ENCODE data around the gene SPATA6. TPM values are rescaled to one million over a fixed set of nuclear protein-coding genes. Genes with fewer than 3 reads are reported as not detected.
"Not testable (repeated sequence)": the region's sequence is repeated elsewhere in the genome, so short reads cannot be mapped to it uniquely, and the experiment has no call there.

The SPATA6 gene
- polyA plus RNA-seq, 3 donors = 2.9 to 9.7 (median 4.1) TPM

DNA sequence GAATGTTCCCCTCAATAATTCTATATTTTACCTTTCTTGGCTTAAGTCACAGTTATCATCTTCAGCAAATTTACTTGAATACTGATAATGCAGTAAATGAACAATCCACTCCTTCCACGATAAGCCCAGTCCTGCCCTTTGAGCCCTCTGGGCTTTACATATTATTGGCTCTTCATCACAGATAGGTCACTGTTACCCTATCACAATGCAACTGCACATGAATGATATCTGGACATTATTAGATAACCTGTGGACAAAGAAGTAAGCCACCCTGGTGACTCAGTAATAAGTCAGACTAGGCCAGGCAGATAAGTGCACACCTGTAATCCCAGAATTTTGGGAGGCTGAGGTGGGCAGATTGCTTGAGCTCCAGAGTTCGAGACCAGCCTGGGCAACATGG, 69.4 kb downstream of the SPATA6 start:
- no peak overlapping the region for H3K27ac ChIP-seq (ENCODE audit: low read depth, low read length)
- 59 to 90% (median 80%) methylated on average over 2 of the region's 2 CpGs for WGBS, 3 donors

DNA sequence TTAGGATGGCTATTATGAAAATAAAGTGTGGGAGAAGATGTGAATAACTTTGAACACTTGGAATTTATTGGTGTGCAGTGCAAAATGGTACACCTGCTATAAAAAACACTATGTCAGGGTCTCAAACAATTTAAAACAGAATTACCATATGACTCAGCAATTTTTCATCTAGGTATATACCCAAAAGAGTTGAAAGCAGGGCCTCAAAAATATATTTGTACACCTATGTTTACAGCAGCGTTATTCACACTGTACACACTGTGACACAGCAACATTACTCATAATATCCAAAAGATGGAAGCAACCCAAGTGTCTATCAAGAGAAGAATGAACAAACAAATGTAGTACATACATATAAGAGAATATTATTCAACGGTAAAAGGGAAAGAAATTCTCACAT, 75.8 kb downstream of the SPATA6 start:
- 55 to 95% (median 91%) methylated on average over 2 of the region's 2 CpGs for WGBS, 3 donors
- H3K27ac ChIP-seq (ENCODE audit: low read depth, low read length) = no peak overlapping the region

DNA sequence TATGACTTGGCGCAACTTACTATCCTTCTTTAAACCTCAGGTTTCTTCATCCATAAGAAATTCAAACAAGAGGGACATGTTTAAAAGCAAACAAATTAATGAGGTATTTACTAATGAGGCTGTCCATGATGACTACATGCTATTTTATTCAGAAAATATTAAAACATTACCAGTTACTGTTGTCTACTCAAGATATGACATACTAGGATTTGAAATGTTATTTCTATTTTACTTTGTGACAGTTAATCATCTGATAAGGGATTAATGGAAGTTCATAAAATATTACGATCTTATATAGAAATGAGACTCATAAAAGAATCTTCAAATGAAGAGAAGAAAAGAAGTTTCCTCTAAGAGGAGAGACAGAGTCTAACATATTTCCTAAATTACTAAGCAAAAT, 80.1 kb downstream of the SPATA6 start:
- H3K27ac ChIP-seq (ENCODE audit: low read depth, low read length) = no peak overlapping the region
- WGBS, 3 donors = 97 to 99% (median 97%) methylated on average over 2 of the region's 2 CpGs

DNA sequence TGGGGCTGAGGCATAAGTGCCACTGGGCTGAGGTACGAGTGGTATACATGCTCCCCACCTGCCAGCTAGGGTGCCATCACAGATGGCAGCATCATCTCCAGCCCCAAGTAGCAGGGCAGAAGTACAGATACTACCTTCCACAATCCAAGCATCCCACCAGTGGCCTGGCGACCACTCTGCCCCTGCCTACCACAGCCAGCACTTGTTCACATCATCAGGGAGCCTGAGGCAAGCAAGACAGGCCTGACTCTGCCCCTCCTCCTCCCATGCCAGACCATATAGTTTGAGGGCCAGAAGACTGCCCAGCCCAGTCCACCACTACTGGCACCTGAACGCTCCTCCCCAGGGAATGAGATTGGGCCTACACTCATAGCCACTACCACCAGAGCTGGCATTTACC, 84.6 kb downstream of the SPATA6 start:
- WGBS, 3 donors = 91 to 95% (median 92%) methylated on average over 3 of the region's 3 CpGs
- no peak overlapping the region for H3K27ac ChIP-seq (ENCODE audit: low read depth, low read length)

DNA sequence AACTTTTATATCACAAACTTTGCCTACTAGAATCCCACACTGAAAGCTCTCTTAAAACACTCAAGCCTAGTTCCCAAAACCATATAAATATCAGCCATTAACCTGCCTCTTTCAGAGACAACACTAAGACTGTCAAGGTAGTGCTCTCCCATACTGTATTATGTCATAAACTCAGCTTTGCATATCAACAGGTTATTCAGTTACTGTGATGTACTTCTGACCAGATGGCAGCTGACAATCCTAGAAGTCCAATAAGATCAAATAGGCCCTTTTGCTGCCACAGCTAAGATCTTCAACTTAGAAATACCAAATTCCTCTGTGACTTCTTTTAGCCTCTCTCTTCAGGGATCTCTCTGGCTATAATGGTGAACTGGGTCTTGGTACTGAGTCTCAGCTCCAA, 97.2 kb downstream of the SPATA6 start:
- H3K27ac ChIP-seq (ENCODE audit: low read depth, low read length) = no peak overlapping the region

DNA sequence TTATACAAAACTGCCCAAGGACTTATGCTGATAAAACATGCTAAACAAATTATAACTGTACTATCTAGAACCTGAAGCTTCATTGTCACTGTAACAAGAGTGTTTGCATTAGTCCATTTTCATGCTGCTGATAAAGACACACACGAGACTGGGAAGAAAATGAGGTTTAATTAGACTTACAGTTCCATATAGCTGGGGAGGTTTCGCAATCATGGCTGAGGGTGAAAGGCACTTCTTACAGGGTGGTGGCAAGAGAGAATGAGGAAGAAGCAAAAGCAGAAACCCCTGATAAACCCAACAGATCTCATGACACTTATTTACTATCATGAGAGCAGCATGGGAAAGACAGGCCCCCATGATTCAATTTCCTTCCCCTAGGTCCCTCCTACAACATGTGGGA, 100.4 kb downstream of the SPATA6 start:
- WGBS, 3 donors = 94% methylated on average over 2 of the region's 2 CpGs

DNA sequence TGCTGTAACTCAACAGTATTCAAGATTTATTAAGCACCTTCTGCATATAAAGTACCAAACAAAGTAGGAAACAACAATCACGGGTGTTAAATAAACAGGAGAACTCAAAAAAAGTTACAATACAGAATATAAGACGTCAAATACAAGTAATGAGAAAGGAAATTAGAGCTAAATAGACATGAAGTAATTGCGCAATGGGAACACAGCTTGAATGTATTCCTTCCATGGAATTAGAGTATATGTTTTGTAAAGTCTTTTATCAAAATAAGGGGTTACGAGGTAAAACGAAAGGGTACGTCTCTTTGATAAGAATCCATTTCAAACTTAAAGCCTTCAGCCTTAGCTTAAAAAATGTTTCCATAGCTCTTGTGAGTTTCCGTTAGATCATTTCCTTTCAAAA, 109.1 kb downstream of the SPATA6 start:
- WGBS, 3 donors = 78 to 90% (median 85%) methylated on average over 7 of the region's 7 CpGs
- no peak overlapping the region for H3K27ac ChIP-seq (ENCODE audit: low read depth, low read length)

More for the DNA sequence above, 100.4 kb downstream of the SPATA6 start:
- H3K27ac ChIP-seq (ENCODE audit: low read depth, low read length) = no peak overlapping the region

DNA sequence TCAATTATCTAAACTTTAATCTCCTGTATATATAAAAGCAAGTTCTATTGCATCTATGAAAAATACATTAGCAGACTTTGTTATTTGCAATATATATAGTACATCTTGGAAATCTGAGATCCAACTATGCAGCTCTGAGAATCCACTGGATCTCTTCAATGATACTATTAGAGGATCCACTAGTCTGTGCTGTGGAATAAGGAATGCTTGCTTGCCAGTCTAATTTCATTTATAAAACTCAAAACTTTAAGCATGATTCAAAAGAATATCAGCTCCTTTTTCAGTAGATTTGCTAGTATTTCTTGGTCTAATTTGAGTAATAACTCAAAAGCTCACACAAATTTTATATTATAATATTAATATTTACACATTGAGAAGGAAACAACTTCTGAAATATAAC, 115.1 kb downstream of the SPATA6 start:
- no peak overlapping the region for H3K27ac ChIP-seq (ENCODE audit: low read depth, low read length)

DNA sequence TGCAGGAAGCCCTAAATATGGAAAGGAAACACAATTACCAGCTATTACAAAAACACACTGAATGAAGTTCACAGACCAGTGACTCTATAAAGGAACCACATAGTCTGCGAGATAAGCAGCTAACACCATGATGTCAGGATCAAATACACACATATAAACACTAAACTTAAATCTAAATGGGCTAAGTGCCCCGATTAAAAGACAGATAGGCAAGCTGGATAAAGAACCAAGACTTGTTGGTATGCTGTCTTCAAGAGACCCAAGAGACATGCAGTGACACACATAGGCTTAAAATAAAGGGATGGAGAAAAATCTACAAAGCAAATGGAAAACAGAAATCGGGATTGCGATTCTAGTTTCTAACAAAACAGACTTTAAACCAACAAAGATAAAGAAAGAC, 127.6 kb downstream of the SPATA6 start:
- 93 to 95% (median 93%) methylated on average over 4 of the region's 4 CpGs for WGBS, 3 donors
- H3K27ac ChIP-seq (ENCODE audit: low read depth, low read length) = no peak overlapping the region

DNA sequence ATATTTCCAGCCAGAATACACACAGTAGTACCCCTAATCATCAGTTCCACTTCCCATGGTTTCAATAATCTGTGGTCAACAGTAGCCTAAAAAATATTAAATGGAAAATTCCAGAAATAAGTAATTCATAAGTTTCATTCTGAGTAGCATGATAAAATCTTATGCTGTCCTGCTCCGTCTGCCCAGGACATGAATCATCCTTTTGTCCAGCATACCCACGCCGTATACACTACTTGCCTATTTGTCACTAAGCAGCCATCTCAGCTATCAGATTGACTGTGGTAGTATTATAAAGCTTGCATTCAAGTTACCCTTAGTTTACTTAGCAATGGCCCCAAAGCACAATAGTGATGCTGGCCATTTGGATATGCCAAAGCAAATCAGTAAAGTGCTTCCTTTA, 130.8 kb downstream of the SPATA6 start:
- WGBS, 3 donors = 90 to 94% (median 91%) methylated on average over 3 of the region's 3 CpGs
- no peak overlapping the region for H3K27ac ChIP-seq (ENCODE audit: low read depth, low read length)

DNA sequence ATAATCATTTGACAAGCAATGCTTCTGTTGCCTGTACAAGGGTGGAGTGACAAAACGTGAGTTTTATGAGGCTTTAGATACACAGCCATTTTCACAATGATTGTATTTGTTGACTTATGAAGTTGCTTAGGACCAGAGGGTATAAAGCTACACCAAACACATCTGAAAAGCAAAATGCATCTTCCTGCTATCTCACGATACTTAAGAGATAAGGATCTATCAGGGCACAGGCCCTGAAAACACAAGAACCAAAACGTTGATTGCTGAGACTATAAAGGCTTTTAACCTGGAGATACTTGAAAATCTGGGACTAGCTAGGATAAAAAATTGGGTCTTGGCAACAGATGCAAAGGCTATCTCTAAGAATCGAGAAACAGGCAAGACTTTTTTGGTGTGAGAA, 133.7 kb downstream of the SPATA6 start:
- no peak overlapping the region for H3K27ac ChIP-seq (ENCODE audit: low read depth, low read length)
- 63 to 70% (median 70%) methylated on average over 4 of the region's 4 CpGs for WGBS, 3 donors

DNA sequence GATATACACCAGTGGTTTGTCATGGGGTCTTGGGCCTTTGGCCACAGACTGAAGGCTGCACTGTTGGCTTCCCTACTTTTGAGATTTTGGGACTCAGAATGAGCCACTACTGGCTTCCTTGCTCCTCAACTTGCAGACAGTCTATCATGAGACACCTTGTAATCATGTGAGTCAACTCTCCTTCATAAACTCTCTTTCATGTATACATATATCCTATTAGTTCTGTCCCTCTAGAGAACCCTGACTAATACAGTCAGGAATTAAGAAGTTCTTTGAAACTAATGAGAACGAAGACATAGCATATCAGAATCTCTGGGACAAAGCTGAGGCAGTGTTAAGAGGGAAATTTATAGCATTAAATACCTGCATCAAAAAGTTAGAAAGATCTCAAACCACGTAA, 138.7 kb downstream of the SPATA6 start:
- H3K27ac ChIP-seq (ENCODE audit: low read depth, low read length) = no peak overlapping the region
- WGBS, 3 donors = 44 to 49% (median 47%) methylated on average over 2 of the region's 2 CpGs

DNA sequence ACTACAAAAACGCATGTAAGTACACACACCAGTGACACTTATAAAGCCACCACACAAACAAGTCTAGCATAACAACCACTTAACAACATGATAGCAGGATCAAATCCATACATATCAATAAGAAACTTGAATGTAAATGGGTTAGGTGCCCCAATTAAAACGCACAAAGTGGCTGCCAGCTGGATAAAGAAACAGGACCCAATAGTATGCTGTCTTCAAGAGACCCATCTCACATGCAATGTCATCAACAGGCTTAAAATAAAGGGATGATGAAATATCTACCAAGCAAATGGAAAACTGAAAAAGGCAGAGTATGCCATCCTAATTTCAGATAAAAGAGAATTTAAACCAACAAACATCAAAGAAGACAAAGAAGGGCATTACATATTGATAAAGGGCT, 139.9 kb downstream of the SPATA6 start:
- H3K27ac ChIP-seq (ENCODE audit: low read depth, low read length) = no peak overlapping the region
- 75 to 94% (median 94%) methylated on average over 2 of the region's 2 CpGs for WGBS, 3 donors

DNA sequence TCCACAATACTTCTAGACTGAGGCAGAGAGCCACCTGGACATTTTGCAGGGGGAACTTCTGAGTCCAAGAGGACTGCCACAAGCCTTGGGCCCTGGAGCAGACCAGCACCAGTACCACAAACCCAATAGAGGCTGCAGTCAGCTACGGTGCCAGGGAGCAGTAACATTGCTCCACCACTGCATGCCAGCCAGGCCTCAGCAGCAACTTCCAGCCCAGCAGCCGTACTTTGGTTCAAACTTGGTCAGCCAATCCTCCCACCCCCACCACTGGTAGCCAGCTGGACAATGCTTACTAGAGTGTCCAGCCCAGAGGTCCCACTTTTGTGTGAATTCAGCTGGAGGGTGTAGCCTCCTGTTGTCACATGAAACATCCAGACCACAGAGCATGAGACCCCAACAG, 142.1 kb downstream of the SPATA6 start:
- H3K27ac ChIP-seq (ENCODE audit: low read depth, low read length) = no peak overlapping the region
- WGBS, 3 donors = 97 to 100% (median 98%) methylated on average over 2 of the region's 2 CpGs

DNA sequence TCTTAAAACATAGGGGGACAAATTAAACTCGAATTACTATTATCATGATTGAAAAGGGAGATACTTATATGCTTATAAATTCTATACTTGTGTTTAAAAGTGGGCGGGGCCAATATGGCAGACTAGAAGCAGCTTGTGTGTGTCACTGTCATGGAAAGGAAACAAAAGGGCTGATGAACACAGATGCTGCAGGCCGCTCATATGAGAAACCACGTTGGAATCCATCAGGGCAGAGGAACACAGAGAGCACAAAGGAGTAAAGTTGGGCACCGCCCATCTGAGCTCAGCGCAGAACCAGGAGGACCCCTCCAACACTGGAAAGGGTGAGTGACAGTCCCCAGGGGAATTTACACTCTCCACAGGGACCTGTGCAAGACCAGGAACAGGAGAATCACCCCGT, 142.5 kb downstream of the SPATA6 start:
- no peak overlapping the region for H3K27ac ChIP-seq (ENCODE audit: low read depth, low read length)
- 74 to 77% (median 76%) methylated on average over 7 of the region's 7 CpGs for WGBS, 3 donors

DNA sequence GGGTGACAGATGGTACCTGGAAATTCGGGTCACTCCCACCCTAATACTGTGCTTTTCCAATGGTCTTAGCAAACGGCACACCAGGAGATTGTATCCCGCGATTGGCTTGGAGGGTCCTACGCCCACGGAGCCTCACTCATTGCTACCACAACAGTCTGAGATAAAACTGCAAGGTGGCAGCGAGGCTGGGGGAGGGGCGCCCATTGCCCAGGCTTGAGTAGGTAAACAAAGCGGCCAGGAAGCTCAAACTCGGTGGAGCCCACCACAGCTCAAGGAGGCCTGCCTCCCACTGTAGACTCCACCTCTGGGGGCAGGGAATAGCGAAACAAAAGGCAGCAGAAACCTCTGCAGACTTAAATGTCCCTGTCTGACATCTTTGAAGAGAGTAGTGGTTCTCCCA, 160.2 kb downstream of the SPATA6 start:
- H3K27ac ChIP-seq (ENCODE audit: low read depth, low read length) = not testable (repeated sequence)
- 95 to 98% (median 96%) methylated on average over 11 of the region's 11 CpGs for WGBS, 3 donors

DNA sequence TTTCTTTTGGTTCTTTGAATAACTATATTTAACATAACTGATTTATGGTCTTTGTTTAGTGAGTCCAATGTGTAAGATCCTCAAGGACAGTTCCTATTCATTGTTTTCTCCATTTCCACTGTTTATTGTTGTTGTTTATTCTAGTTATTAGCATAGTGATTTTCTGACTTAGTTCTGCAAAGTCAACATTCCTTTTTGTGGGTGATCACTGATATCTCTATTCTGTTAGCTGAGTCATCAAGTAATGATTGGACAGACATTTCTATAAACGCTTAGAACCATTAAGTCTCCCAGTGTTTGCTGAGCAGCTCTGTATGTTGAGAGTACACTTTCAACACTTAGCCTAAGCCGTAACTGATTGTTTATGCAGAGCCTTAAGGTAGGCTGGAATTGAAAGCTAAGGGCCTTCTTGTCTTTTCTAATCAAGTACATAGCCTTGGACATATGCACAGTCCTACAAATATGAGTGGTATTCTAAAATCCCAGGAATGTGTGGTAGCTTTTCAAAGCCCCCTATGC, 162.4 kb downstream of the SPATA6 start:
- WGBS, 3 donors = 69 to 95% (median 87%) methylated on average over 2 of the region's 2 CpGs
- no peak overlapping the region for H3K27ac ChIP-seq (ENCODE audit: low read depth, low read length)

DNA sequence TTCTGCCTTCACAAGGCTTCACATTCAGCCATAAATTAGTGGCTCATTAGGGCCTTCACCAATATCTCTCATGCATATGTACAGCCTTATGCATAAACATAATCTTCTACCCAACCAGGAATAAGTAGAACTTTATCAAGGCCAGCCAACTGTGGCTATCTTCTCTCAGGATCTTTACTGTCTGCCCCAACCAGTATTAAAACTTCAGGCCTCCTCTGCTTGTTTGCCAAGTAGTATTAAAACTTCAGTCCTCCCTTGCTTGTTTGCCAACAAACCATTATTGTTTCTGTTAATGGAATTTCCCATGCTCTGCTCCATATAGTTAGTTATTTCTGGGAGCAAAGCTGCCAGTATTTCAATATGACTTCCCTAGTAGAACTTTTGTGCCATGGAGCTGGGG, 169.4 kb downstream of the SPATA6 start:
- no peak overlapping the region for H3K27ac ChIP-seq (ENCODE audit: low read depth, low read length)

DNA sequence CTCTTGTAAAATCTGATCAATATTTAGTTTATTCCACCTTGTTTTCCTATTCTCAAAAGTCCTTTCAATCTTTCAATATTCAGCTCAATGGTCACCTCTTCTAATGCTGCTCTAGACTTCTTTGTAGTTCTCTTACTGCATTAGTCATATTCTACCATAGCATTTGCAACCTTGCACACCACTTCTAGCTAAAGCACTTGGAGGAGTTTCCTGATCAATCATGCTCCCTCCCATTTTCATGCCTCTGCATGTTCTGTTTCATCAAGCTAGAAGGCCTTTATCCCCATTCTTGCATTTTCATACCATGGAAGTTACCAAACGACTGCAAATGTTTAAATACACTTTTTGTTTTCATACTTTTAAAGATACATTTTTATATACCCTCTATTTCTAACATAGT, 177.3 kb downstream of the SPATA6 start:
- no peak overlapping the region for H3K27ac ChIP-seq (ENCODE audit: low read depth, low read length)
- 56 to 82% (median 80%) methylated on average over 1 of the region's 1 CpG for WGBS, 3 donors

DNA sequence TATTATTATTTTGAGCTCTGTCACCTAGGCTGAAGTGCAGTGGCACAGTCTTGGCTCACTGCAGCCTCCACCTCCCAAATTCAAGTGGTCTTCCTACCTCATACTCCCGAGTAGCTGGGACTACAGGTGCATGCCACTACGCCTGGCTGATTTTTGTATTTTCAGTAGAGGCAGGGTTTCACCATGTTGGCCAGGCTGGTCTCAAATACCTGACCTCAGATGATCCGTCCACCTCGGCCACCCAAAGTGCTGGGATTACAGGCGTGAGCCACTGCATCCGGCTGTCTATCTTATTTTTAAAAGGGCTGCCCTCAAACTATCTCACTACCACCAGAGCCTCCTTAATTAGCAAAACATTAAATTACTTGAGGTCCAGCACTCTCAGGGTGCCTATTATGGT, 177.9 kb downstream of the SPATA6 start:
- WGBS, 3 donors = 92 to 96% (median 93%) methylated on average over 6 of the region's 6 CpGs
- H3K27ac ChIP-seq (ENCODE audit: low read depth, low read length) = not testable (repeated sequence)

DNA sequence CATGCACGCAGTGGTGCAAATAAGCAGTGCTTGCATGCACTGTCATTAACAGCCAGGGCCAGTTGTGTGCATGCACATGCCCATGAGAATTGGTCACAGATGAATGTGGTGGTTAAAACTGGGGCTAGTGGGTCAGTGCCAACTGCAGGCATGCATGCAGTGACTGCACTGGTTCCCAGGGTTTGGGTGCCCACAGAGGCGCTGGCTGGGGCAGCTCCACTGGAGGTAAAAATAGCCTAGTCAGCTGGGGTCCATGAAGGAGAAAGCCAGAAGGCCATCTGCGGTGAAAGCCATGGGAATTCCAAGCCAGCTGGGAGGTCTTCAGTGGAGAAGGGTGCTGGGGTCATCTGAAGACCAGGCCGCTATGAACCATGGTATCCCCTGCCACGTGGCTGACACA, 179.3 kb downstream of the SPATA6 start:
- 93 to 96% (median 94%) methylated on average over 5 of the region's 5 CpGs for WGBS, 3 donors
- H3K27ac ChIP-seq (ENCODE audit: low read depth, low read length) = no peak overlapping the region
